Thoracic aorta endothelial cell (primary cell): ENCODE results near the gene OR11H12. TPM values are rescaled to one million over a fixed set of nuclear protein-coding genes. Genes with fewer than 3 reads are reported as not detected.

Experiments used
- small RNA-seq: library from RNA; depleted of rRNA; stranded (forward); fragments of <200 nt; gene quantifications from one replicate; pipeline ENCODE3, GENCODE V24; 2012
- total RNA-seq: library from RNA; depleted of rRNA; stranded (reverse); fragments of >200 nt; gene quantifications from 2 replicates; pipeline ENCODE4 v1.2.3, GENCODE V29; 2012

Gene OR11H12
- total RNA-seq: not detected in 2 replicates

GRCh38 chr14:18600817-18601216 is at the start of gene OR11H12:
TSS of gene OR11H12 (plus strand) at chr14:18601117. CDS start at chr14:18601117, 0 bp downstream.

Small RNAs within 50 kb of the gene (small RNA-seq; reads per million reads assigned to genes)
- gene CR383656.6: not detected
- gene CR383656.7: not detected
- not detected for gene CR383656.9
